Measurements from ENCODE around the gene PGPEP1.

PGPEP1 gene, protein sequence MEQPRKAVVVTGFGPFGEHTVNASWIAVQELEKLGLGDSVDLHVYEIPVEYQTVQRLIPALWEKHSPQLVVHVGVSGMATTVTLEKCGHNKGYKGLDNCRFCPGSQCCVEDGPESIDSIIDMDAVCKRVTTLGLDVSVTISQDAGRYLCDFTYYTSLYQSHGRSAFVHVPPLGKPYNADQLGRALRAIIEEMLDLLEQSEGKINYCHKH

DNA sequence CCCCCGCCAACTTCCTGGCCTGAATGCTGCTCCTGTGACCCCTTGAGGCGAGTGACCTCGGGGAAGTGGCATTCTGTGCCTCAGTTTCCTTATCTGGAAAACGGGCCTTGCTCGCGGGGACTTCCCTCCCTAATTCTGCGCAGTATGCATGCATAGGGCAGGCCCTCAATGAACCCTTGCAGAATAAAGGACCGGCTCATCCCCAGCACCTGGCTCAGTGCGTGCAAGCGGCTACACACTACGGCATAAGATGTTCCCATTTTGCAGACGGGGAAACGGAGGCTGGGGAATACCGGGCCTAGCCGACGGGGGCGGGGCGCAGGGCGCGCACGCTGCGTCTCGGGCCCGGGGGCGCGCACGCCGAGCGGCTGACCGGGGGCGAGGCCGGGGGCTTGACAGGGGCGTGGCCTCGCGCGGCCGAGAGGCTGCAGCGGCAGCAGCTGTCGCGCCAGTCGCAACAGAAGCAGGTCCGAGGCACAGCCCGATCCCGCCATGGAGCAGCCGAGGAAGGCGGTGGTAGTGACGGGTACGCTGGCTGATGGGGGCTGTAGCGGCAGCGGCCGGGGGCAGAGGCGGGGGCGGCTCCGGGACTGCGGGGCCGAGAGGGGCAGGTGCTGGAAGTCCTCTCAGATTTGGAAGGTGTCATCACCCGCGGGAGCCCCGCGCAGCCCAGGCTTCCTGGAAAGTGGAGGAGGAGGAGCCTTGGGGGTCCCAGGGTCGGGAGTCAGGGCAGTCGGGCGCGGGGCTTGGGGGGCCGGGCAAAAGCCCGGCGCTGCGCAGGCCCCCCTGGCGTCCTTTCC, at the start of gene PGPEP1:
PGPEP1 (plus strand) TSS at position 409 of the 800 bp plus-strand sequence; CDS start at position 493, 84 bp downstream.
- TF ChIP-seq Cebpa-rat (IDR thresholded peaks at IDR 0.05) = no peak

DNA sequence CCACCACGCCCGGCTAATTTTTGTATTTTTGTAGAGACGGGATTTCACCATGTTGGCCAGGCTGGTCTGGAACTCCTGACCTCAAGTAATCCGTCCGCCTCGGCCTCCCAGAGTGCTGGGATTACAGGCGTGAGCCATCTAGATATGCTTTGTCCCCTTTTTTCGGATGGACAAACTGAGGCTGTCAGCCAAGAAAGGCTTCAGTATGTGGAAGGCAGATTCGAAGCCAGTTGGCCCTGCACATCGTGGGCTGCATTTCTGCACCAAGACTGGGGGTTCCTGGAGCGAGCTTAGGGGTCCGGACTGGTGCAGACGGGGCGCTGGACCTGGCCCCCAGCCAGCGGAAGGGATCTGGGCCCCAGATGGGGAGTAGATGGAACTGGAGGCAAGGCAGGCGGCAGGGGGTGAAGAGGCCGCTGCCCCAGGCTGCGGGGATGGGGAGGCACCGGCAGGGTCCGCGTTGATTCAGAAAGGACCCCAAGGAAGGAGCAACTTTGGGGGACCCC, 49.3 kb upstream of the PGPEP1 start:
- Histone ChIP-seq H3K4me1 (peaks cover 64% of the 10 kb centered on the region), H3K36me3 (no peaks in the 10 kb centered on the region), H3K9ac (peak overlapping the region; percentile 86), H3K9me3 (no peaks in the 10 kb centered on the region), H3K27ac (peak overlapping the region; percentile 95), H3K4me3 (peak overlapping the region; percentile 81), H3K27me3 (no peaks in the 10 kb centered on the region), H3K4me2 (peak overlapping the region; percentile 97), H4K20me1 (no peaks in the 10 kb centered on the region)
- TF ChIP-seq Cebpa-rat (IDR thresholded peaks at IDR 0.05) = no peak

More for the DNA sequence above, at the start of gene PGPEP1:
- no peaks in the 10 kb centered on the region for H3K27me3 ChIP-seq
- H3K27ac ChIP-seq = peak within 1 kb of the TSS; percentile 65
- no peaks in the 10 kb centered on the region for H4K20me1 ChIP-seq
- H3K36me3 ChIP-seq = no peaks in the 10 kb centered on the region; the same call in 1 of the 2 replicates
- peak within 1 kb of the TSS; percentile 97 for H3K4me2 ChIP-seq
- H3K9ac ChIP-seq = peak within 1 kb of the TSS; percentile 78
- no peaks in the 10 kb centered on the region for H3K9me3 ChIP-seq
- H3K4me3 ChIP-seq = peak within 1 kb of the TSS; percentile 87
- peaks cover 33% of the 10 kb centered on the region for H3K4me1 ChIP-seq

DNA sequence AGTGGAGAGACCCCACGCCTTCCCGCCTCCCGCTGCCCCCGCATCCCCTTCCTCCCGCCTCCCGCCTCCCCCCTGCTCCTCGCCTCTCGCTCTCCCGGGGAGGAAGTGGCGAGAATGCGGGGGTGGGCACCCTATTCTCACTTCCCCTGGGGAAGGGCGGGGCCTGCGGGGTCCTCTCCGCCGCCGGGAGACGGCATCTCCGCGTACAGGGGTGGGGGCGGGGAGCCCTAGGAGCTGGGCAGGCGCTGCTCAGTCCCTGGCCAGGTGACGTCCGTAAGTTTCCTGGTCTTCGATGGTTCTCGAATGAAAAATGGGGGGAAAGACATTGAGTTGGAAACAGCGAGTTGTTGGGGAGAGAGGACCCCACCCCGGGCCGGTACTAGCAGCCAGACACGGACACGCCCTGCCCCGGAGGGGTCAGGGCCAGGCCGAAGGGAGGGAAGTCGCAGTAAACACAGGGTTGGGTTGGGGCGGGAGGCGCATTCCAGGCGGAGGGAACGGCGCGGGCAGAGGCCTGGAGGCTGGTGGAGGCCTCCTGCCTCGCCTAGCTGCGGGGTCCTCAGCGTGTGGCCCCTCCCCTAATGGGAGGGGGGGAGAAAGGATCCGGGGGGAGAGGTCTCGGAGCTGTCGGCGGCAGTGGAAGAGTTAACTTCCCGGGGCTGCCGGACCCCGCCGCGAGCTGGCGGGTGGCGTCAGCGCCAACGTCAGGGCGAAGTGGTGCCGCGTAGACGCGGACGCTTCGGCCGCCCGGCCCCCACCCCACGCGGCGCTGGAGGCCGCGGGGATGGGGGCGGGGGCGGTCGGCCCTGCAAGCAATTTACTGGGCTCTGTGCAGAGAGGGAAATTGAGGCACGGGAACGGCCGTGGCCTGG, 48.6 kb upstream of the PGPEP1 start:
- H3K9ac ChIP-seq = peak overlapping the region; percentile 86
- no peaks in the 10 kb centered on the region for H3K36me3 ChIP-seq
- no peak for TF ChIP-seq Cebpa-rat (IDR thresholded peaks at IDR 0.05)
- peaks cover 56% of the 10 kb centered on the region for H3K4me1 ChIP-seq
- H3K4me2 ChIP-seq = peak overlapping the region; percentile 97
- H4K20me1 ChIP-seq = no peaks in the 10 kb centered on the region
- H3K4me3 ChIP-seq = peak overlapping the region; percentile 81
- peak overlapping the region; percentile 95 for H3K27ac ChIP-seq
- no peaks in the 10 kb centered on the region for H3K27me3 ChIP-seq
- no peaks in the 10 kb centered on the region for H3K9me3 ChIP-seq

DNA sequence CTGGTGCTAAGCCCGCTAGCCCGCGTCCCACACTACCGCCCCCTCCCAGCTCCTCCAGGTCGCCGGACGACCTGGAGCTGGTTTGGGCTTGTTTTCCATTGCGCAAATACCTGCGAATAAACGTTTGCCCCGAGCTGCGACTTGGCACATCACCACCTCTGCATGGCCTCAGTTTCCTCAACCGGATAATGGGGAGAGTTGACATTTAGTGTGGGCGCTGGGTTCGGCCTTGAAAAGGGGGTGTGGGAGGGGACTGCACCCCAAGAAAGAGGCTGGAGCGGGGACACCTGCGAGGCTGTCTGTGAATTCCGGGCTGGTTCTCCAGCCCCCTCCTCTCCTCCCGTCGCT, 48.0 kb upstream of the PGPEP1 start:
- H3K36me3 ChIP-seq = no peaks in the 10 kb centered on the region
- H3K4me3 ChIP-seq = peak overlapping the region; percentile 81
- H3K4me1 ChIP-seq = peaks cover 56% of the 10 kb centered on the region
- H3K27ac ChIP-seq = peak overlapping the region; percentile 95
- peak overlapping the region; percentile 86 for H3K9ac ChIP-seq
- no peaks in the 10 kb centered on the region for H3K9me3 ChIP-seq
- no peaks in the 10 kb centered on the region for H4K20me1 ChIP-seq
- 0 out of 2 replicates have a peak, but pooled peaks have one; percentile 43 for TF ChIP-seq Cebpa-rat (IDR thresholded peaks at IDR 0.05)
- no peaks in the 10 kb centered on the region for H3K27me3 ChIP-seq
- H3K4me2 ChIP-seq = peak overlapping the region; percentile 97

DNA sequence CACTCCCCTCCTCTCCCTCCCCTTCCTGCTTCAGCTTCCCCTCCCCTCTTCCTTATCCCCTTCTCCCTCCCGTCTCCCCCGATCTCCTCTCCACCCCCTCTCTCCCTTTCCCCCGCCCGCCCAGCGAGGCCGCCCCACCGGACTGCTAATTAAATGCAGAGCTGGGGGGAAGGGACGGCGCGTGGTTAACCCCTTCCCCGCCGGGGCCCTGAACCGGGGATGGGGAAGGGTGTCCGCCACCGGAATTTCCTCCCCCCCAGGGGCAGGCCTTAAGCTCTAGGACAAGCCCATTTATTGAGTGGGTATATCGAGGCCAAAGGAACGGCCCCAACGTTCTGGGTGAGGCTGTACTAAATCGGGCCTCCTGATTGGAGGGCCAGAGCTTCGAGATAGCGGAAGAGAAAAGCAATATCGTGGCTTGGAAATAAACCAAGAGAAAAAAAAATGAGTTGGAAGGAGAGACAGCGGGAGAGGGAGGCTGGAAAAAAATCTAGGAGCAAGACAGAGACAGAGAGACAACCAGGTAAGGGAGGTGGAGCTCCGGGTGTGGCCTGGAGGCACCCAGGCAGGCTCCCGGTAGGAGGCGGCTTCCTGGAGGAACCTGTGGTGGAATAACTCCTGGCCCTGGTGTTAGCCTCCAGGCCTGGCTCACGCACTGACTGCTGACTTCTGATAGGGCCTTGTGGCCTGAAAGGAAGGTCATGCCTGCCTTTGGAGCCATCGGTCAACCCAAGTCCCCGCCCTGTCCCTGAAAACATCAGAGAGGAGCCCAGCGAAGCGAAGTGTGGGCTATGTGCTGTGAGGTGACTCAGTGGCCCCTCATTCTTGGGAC, 47.4 kb upstream of the PGPEP1 start:
- Histone ChIP-seq H3K4me2 (peak overlapping the region; percentile 97), H3K4me1 (peaks cover 51% of the 10 kb centered on the region), H3K4me3 (peak overlapping the region; percentile 81), H3K36me3 (no peaks in the 10 kb centered on the region), H3K27ac (peak overlapping the region; percentile 95), H3K9ac (peak overlapping the region; percentile 86), H4K20me1 (no peaks in the 10 kb centered on the region), H3K27me3 (no peaks in the 10 kb centered on the region), H3K9me3 (no peaks in the 10 kb centered on the region)
- no peak for TF ChIP-seq Cebpa-rat (IDR thresholded peaks at IDR 0.05)

DNA sequence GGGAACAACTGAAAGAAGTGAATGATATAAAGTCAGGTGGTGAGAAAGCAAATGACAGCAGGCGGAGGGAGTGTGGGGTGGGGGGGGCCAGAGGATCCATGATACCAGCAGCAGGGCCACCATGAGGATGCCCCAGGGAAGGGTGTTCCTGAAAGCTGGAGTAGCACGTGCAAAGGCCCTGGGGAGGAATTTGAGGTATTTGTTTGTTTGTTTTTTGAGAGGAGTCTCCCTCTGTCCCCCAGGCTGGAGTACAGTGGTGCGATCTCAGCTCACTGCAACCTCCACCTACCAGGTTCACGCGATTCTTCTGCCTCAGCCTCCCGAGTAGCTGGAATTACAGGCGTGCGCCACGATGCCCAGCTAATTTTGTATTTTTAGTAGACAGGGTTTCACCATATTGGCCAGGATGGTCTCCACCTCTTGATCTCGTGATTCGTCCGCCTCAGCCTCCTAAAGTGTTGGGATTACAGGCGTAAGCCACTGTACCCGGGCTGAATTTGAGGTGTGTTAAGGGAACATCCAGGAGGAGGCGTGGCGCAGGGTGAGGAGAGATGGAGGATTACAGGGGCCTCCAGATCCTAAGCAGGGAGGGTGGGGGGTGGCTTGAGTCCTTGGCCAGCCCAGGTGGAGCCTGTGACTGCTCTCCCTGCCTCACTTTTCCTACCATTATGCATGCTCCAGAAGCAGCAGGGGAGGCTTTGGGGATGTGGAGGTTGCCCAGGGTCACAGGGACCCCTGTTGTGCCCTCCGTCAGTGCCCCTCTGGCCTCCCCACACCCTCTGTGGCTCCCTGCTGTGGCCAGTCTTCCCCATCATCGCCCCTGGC, 46.5 kb upstream of the PGPEP1 start:
- TF ChIP-seq Cebpa-rat (IDR thresholded peaks at IDR 0.05) = no peak
- no peaks in the 10 kb centered on the region for H3K36me3 ChIP-seq
- H3K4me3 ChIP-seq = no peak overlapping the region
- no peaks in the 10 kb centered on the region for H3K9me3 ChIP-seq
- peak overlapping the region; percentile 97 for H3K4me2 ChIP-seq
- peak overlapping the region; percentile 51 for H3K27ac ChIP-seq
- H3K9ac ChIP-seq = peak overlapping the region; percentile 2; the same call in 1 of the 2 replicates
- H4K20me1 ChIP-seq = no peaks in the 10 kb centered on the region
- H3K4me1 ChIP-seq = peaks cover 47% of the 10 kb centered on the region
- H3K27me3 ChIP-seq = no peaks in the 10 kb centered on the region

DNA sequence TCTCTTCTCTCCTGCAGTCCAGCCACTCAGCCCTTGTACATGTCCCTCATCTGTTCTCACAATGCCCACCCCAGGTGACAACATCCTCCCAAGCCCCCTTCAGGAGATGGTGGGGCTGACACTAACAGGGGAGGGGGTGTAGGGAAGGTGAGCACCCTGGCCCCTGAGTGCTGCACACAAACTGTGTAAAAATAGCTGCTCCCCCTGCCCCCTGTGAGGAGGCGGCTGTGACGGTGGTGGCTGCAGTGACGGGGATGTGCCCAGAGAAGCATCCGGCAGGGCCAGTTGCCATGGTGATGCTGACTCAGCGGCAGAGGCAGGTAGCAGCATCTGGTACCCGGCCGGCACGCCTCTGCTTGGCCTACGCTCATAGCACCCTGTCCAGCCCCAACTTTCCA, 45.9 kb upstream of the PGPEP1 start:
- Histone ChIP-seq H3K27me3 (no peaks in the 10 kb centered on the region), H4K20me1 (no peaks in the 10 kb centered on the region), H3K9me3 (no peaks in the 10 kb centered on the region), H3K9ac (peak overlapping the region; percentile 2; the same call in 1 of the 2 replicates), H3K4me1 (peaks cover 47% of the 10 kb centered on the region), H3K4me2 (peak overlapping the region; percentile 97), H3K27ac (0 out of 2 replicates have a peak overlapping the region, but pooled peaks have one; percentile 40), H3K36me3 (no peaks in the 10 kb centered on the region), H3K4me3 (no peak overlapping the region)
- no peak for TF ChIP-seq Cebpa-rat (IDR thresholded peaks at IDR 0.05)

DNA sequence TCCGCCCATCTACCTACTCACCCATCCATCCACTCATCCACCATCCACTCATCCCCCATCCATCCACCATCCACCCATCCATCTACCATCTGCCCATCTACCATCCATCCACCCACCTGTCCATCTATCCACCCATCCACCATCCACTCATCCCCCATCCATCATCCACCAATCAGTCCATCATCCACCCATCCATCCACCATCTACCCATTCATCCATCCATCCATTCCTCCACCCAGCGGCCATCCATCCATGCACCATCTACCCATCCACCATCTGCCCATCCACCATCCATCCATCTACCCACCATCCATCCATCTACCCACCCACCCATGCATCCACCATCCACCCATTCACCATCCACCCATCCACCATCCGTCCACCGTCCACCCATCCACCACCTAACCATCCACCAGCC, 45.4 kb upstream of the PGPEP1 start:
- no peak for TF ChIP-seq Cebpa-rat (IDR thresholded peaks at IDR 0.05)
- Histone ChIP-seq H4K20me1 (no peaks in the 10 kb centered on the region), H3K27me3 (no peaks in the 10 kb centered on the region), H3K27ac (no peak overlapping the region), H3K9me3 (no peaks in the 10 kb centered on the region), H3K9ac (no peak overlapping the region), H3K4me3 (no peak overlapping the region), H3K4me1 (peaks cover 43% of the 10 kb centered on the region), H3K4me2 (no peak overlapping the region), H3K36me3 (no peaks in the 10 kb centered on the region)
